ENCODE measurements around the gene TRPV4. TPM values are rescaled to one million over a fixed set of nuclear protein-coding genes. Genes with fewer than 3 reads are reported as not detected.
A peak's percentile ranks its signal among the peaks of the same experiment; 100 is the strongest.

The TRPV4 gene
- total and polyA plus RNA-seq, 7 experiments from 2014 or later: 0.81 TPM; not detected in 6

- Histone ChIP-seq H3K4me1 (ENCODE audit: control insufficient read depth in 2 of 2, insufficient read depth in 2 of 2, low read length in 2 of 2) (no peaks in the 10 kb centered on the region), H3K9me3 (ENCODE audit: control insufficient read depth in 2 of 3, low read length in 3 of 3) (no peaks in the 10 kb centered on the region), H3K4me3 (ENCODE audit: low read length) (no peak overlapping the region), H3K27ac (ENCODE audit: low read depth, low read length) (no peak overlapping the region), H3K27me3 (ENCODE audit: control insufficient read depth in 2 of 2, insufficient read depth in 2 of 2, low read length in 2 of 2) (no peaks in the 10 kb centered on the region), H3K36me3 (ENCODE audit: control insufficient read depth in 2 of 3, insufficient read depth in 3 of 3, low read length in 3 of 3) (no peaks in the 10 kb centered on the region)
- intact Hi-C loops (cut with micrococcal nuclease): no loop called here
- ChIA-PET POLR2A (no interaction called here), CTCF (interaction anchor here (1.2 kb wide), 1 partner anchor 9 kb away, joined by 3 read pairs; no protein-coding TSS in a partner anchor)
- Mint-ChIP-seq H3K27me3 (peaks cover 0 to 10% (median 5%) of the 10 kb centered on the region in 5 donors), H3K4me3 (no peak overlapping the region), H3K4me1 (peaks cover 0 to 3% (median 0%) of the 10 kb centered on the region in 7 donors), H3K27ac (no peak overlapping the region), H3K36me3 (no peaks in the 10 kb centered on the region), H3K9me3 (peaks cover 0 to 2% (median 0%) of the 10 kb centered on the region in 11 donors)
- no peak for DNase-seq
- ATAC-seq: no peak
These were observed 37.1 kb downstream of the TRPV4 start for GRCh38 chr12:109796057-109796456.

- no peaks in the 10 kb centered on the region for H3K27me3 ChIP-seq (ENCODE audit: control insufficient read depth in 2 of 2, insufficient read depth in 2 of 2, low read length in 2 of 2)
- no peaks in the 10 kb centered on the region for H3K9me3 ChIP-seq (ENCODE audit: control insufficient read depth in 2 of 3, low read length in 3 of 3)
- no peaks in the 10 kb centered on the region for H3K36me3 Mint-ChIP-seq
- H3K9me3 Mint-ChIP-seq: peaks cover 0 to 2% (median 0%) of the 10 kb centered on the region in 11 donors
- CTCF ChIA-PET: interaction anchor here (0.6 to 1.2 kb wide), 2 partner anchors 10 to 369 kb away, joined by 3 to 4 read pairs; no protein-coding TSS in a partner anchor
- no peak overlapping the region for H3K4me3 ChIP-seq (ENCODE audit: low read length)
- H3K4me1 Mint-ChIP-seq: peaks cover 0 to 3% (median 0%) of the 10 kb centered on the region in 7 donors
- H3K4me3 Mint-ChIP-seq: no peak overlapping the region
- no peaks in the 10 kb centered on the region for H3K4me1 ChIP-seq (ENCODE audit: control insufficient read depth in 2 of 2, insufficient read depth in 2 of 2, low read length in 2 of 2)
- no peak overlapping the region for H3K27ac Mint-ChIP-seq
- no peaks in the 10 kb centered on the region for H3K36me3 ChIP-seq (ENCODE audit: control insufficient read depth in 2 of 3, insufficient read depth in 3 of 3, low read length in 3 of 3)
- no peak for ATAC-seq
- H3K27ac ChIP-seq (ENCODE audit: low read depth, low read length): no peak overlapping the region
- peaks cover 4 to 14% (median 5%) of the 10 kb centered on the region in 5 donors for H3K27me3 Mint-ChIP-seq
- intact Hi-C loops (cut with micrococcal nuclease): no loop called here
- POLR2A ChIA-PET: no interaction called here
- no peak for DNase-seq
These were observed 38.2 kb downstream of the TRPV4 start for GRCh38 chr12:109795023-109795422.

GRCh38 chr12:109793826-109794501 lies 39.2 kb downstream of the TRPV4 start:
- no peak overlapping the region for H3K27ac ChIP-seq (ENCODE audit: low read depth, low read length)
- no peak for DNase-seq
- no peaks in the 10 kb centered on the region for H3K9me3 ChIP-seq (ENCODE audit: control insufficient read depth in 2 of 3, low read length in 3 of 3)
- Mint-ChIP-seq H3K4me1 (peaks cover 0 to 3% (median 0%) of the 10 kb centered on the region in 7 donors), H3K36me3 (no peaks in the 10 kb centered on the region), H3K27me3 (peaks cover 4 to 14% (median 5%) of the 10 kb centered on the region in 5 donors), H3K27ac (no peak overlapping the region), H3K9me3 (peaks cover 0 to 2% (median 0%) of the 10 kb centered on the region in 11 donors), H3K4me3 (no peak overlapping the region)
- H3K4me3 ChIP-seq (ENCODE audit: low read length): no peak overlapping the region
- no peaks in the 10 kb centered on the region for H3K4me1 ChIP-seq (ENCODE audit: control insufficient read depth in 2 of 2, insufficient read depth in 2 of 2, low read length in 2 of 2)
- no peaks in the 10 kb centered on the region for H3K36me3 ChIP-seq (ENCODE audit: control insufficient read depth in 2 of 3, insufficient read depth in 3 of 3, low read length in 3 of 3)
- ATAC-seq: no peak
- no peaks in the 10 kb centered on the region for H3K27me3 ChIP-seq (ENCODE audit: control insufficient read depth in 2 of 2, insufficient read depth in 2 of 2, low read length in 2 of 2)
- intact Hi-C loops (cut with micrococcal nuclease): no loop called here
- ChIA-PET CTCF (no interaction called here), POLR2A (no interaction called here)

- no peak for ATAC-seq
- no peak overlapping the region for H3K4me3 Mint-ChIP-seq
- Histone ChIP-seq H3K9me3 (ENCODE audit: control insufficient read depth in 2 of 3, low read length in 3 of 3) (no peaks in the 10 kb centered on the region), H3K27me3 (ENCODE audit: control insufficient read depth in 2 of 2, insufficient read depth in 2 of 2, low read length in 2 of 2) (no peaks in the 10 kb centered on the region), H3K27ac (ENCODE audit: low read depth, low read length) (no peak overlapping the region), H3K4me1 (ENCODE audit: control insufficient read depth in 2 of 2, insufficient read depth in 2 of 2, low read length in 2 of 2) (no peaks in the 10 kb centered on the region), H3K36me3 (ENCODE audit: control insufficient read depth in 2 of 3, insufficient read depth in 3 of 3, low read length in 3 of 3) (no peaks in the 10 kb centered on the region), H3K4me3 (ENCODE audit: low read length) (no peak overlapping the region)
- DNase-seq: no peak
- H3K36me3 Mint-ChIP-seq: no peaks in the 10 kb centered on the region
- H3K9me3 Mint-ChIP-seq: peaks cover 0 to 2% (median 0%) of the 10 kb centered on the region in 11 donors
- intact Hi-C loops (cut with micrococcal nuclease): no loop called here
- no peak overlapping the region for H3K27ac Mint-ChIP-seq
- peaks cover 0 to 3% (median 0%) of the 10 kb centered on the region in 7 donors for H3K4me1 Mint-ChIP-seq
- CTCF ChIA-PET: no interaction called here
- H3K27me3 Mint-ChIP-seq: peaks cover 4 to 14% (median 5%) of the 10 kb centered on the region in 5 donors
- POLR2A ChIA-PET: no interaction called here
These were observed 39.8 kb downstream of the TRPV4 start for GRCh38 chr12:109793411-109793810.

- intact Hi-C loops (cut with micrococcal nuclease): no loop called here
- peak overlapping the region in 1 of 9 donors; percentile 28 for H3K27ac Mint-ChIP-seq
- ChIA-PET POLR2A (no interaction called here), CTCF (no interaction called here)
- H3K4me1 Mint-ChIP-seq: peaks cover 0 to 1% (median 0%) of the 10 kb centered on the region in 7 donors
- H3K27me3 ChIP-seq (ENCODE audit: control insufficient read depth in 2 of 2, insufficient read depth in 2 of 2, low read length in 2 of 2): no peaks in the 10 kb centered on the region
- no peaks in the 10 kb centered on the region for H3K36me3 ChIP-seq (ENCODE audit: control insufficient read depth in 2 of 3, insufficient read depth in 3 of 3, low read length in 3 of 3)
- no peaks in the 10 kb centered on the region for H3K36me3 Mint-ChIP-seq
- H3K9me3 ChIP-seq (ENCODE audit: control insufficient read depth in 2 of 3, low read length in 3 of 3): no peaks in the 10 kb centered on the region
- no peak overlapping the region for H3K4me3 Mint-ChIP-seq
- H3K27ac ChIP-seq (ENCODE audit: low read depth, low read length): no peak overlapping the region
- ATAC-seq: no peak
- peaks cover 4 to 12% (median 5%) of the 10 kb centered on the region in 5 donors for H3K27me3 Mint-ChIP-seq
- H3K9me3 Mint-ChIP-seq: peaks cover 0 to 2% (median 0%) of the 10 kb centered on the region in 11 donors
- DNase-seq: no peak
- H3K4me3 ChIP-seq (ENCODE audit: low read length): no peak overlapping the region
- no peaks in the 10 kb centered on the region for H3K4me1 ChIP-seq (ENCODE audit: control insufficient read depth in 2 of 2, insufficient read depth in 2 of 2, low read length in 2 of 2)
These were observed 40.2 kb downstream of the TRPV4 start for GRCh38 chr12:109792992-109793391.

GRCh38 chr12:109789526-109790048 lies 43.6 kb downstream of the TRPV4 start:
- Histone ChIP-seq H3K4me3 (ENCODE audit: low read length) (no peak overlapping the region), H3K27me3 (ENCODE audit: control insufficient read depth in 2 of 2, insufficient read depth in 2 of 2, low read length in 2 of 2) (no peaks in the 10 kb centered on the region), H3K4me1 (ENCODE audit: control insufficient read depth in 2 of 2, insufficient read depth in 2 of 2, low read length in 2 of 2) (no peaks in the 10 kb centered on the region), H3K9me3 (ENCODE audit: control insufficient read depth in 2 of 3, low read length in 3 of 3) (no peaks in the 10 kb centered on the region), H3K36me3 (ENCODE audit: control insufficient read depth in 2 of 3, insufficient read depth in 3 of 3, low read length in 3 of 3) (no peaks in the 10 kb centered on the region), H3K27ac (ENCODE audit: low read depth, low read length) (no peak overlapping the region)
- peaks cover 0 to 21% (median 5%) of the 10 kb centered on the region in 5 donors for H3K27me3 Mint-ChIP-seq
- intact Hi-C loops (cut with micrococcal nuclease): no loop called here
- no peaks in the 10 kb centered on the region for H3K4me1 Mint-ChIP-seq
- H3K4me3 Mint-ChIP-seq: no peak overlapping the region
- ATAC-seq: no peak
- ChIA-PET POLR2A (interaction anchor here (0.5 kb wide), 1 partner anchor 16 kb away, joined by 5 read pairs; no protein-coding TSS in a partner anchor), CTCF (no interaction called here)
- no peak overlapping the region for H3K27ac Mint-ChIP-seq
- H3K9me3 Mint-ChIP-seq: peaks cover 0 to 2% (median 0%) of the 10 kb centered on the region in 11 donors
- no peak for DNase-seq
- H3K36me3 Mint-ChIP-seq: no peaks in the 10 kb centered on the region

GRCh38 chr12:109786799-109787198 lies 46.4 kb downstream of the TRPV4 start:
- no peak overlapping the region for H3K4me3 Mint-ChIP-seq
- no peak for ATAC-seq
- Histone ChIP-seq H3K27me3 (ENCODE audit: control insufficient read depth in 2 of 2, insufficient read depth in 2 of 2, low read length in 2 of 2) (no peaks in the 10 kb centered on the region), H3K27ac (ENCODE audit: low read depth, low read length) (no peak overlapping the region), H3K4me1 (ENCODE audit: control insufficient read depth in 2 of 2, insufficient read depth in 2 of 2, low read length in 2 of 2) (no peaks in the 10 kb centered on the region), H3K36me3 (ENCODE audit: control insufficient read depth in 2 of 3, insufficient read depth in 3 of 3, low read length in 3 of 3) (no peaks in the 10 kb centered on the region), H3K4me3 (ENCODE audit: low read length) (no peak overlapping the region), H3K9me3 (ENCODE audit: control insufficient read depth in 2 of 3, low read length in 3 of 3) (no peaks in the 10 kb centered on the region)
- H3K27me3 Mint-ChIP-seq: peaks cover 0 to 15% (median 0%) of the 10 kb centered on the region in 5 donors
- no peak overlapping the region for H3K27ac Mint-ChIP-seq
- H3K4me1 Mint-ChIP-seq: no peaks in the 10 kb centered on the region
- H3K36me3 Mint-ChIP-seq: no peaks in the 10 kb centered on the region
- CTCF ChIA-PET: no interaction called here
- no peak for DNase-seq
- intact Hi-C loops (cut with micrococcal nuclease): no loop called here
- H3K9me3 Mint-ChIP-seq: peaks cover 0 to 3% (median 0%) of the 10 kb centered on the region in 11 donors
- POLR2A ChIA-PET: no interaction called here

Measured in naive thymus-derived CD4-positive, alpha-beta T cell (primary cell).